GM12801 (cell line): Measurements from ENCODE around the gene SEPHS2.

Experiments
- TF ChIP-seq, protein P1 (sequence below): IDR thresholded peaks from one replicate; pipeline ENCODE4 v1.5.1; 2011; ENCODE audit warnings: control low read depth; ENCODE audit not compliant: insufficient read length; ENCODE audit errors: extremely low read depth

The SEPHS2 gene

DNA sequence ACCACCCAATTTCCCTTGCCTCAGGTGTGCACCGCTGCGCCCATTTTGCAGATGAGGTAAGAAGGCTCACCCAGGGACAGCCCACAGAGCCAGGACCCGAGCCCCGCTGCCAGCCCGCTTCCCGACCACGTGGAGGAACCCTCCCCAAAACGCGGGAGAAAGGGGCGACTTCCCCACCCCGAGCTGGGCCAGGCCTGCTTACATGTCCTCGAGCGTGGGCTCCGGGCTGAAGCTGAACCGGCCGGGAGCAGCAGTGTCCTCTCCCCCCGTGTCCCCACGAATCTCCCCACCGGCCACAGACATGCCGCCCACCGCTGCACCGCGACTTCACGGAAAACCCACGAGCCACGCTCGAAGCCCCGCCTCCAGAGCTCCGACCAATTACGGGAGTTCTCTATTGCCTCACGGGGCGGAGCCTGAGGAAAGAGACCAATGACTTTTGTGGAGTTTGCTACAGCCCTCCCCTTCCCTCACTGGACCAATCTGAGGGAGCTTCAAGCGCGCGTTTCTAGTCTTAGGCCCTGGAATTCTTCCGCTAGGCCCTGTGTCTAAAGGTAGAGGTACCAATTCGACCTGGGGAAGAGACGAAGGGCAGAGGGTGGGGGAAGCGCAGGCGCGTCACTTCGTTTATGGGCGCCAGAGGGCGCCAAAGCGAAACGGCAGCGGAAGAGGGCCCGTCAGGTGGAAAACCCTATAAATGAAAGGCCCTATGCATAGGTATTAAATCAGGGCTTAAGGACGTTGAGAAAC, 15.8 kb downstream of the SEPHS2 start, which contains the start of gene DCTPP1:
DCTPP1 (minus strand) TSS at position 353 of the 750 bp plus-strand sequence; CDS start at position 303, 50 bp downstream.
- TF ChIP-seq, protein P1, sequence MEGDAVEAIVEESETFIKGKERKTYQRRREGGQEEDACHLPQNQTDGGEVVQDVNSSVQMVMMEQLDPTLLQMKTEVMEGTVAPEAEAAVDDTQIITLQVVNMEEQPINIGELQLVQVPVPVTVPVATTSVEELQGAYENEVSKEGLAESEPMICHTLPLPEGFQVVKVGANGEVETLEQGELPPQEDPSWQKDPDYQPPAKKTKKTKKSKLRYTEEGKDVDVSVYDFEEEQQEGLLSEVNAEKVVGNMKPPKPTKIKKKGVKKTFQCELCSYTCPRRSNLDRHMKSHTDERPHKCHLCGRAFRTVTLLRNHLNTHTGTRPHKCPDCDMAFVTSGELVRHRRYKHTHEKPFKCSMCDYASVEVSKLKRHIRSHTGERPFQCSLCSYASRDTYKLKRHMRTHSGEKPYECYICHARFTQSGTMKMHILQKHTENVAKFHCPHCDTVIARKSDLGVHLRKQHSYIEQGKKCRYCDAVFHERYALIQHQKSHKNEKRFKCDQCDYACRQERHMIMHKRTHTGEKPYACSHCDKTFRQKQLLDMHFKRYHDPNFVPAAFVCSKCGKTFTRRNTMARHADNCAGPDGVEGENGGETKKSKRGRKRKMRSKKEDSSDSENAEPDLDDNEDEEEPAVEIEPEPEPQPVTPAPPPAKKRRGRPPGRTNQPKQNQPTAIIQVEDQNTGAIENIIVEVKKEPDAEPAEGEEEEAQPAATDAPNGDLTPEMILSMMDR = no peak

DNA sequence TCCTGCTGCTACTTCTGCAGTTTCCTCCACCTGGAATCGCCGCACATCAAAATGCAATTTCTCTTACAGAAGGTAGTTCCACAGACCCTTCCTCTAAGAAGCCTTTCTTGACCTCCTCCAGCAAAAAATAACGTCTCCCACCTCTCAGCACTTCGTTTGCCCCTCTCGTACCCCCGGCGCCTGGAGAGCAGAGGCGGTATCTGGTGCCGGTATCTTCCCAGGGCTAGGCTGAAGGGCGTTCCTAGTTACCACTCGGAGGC, 16.3 kb downstream of the SEPHS2 start:
- TF ChIP-seq, protein P1 = no peak

DNA sequence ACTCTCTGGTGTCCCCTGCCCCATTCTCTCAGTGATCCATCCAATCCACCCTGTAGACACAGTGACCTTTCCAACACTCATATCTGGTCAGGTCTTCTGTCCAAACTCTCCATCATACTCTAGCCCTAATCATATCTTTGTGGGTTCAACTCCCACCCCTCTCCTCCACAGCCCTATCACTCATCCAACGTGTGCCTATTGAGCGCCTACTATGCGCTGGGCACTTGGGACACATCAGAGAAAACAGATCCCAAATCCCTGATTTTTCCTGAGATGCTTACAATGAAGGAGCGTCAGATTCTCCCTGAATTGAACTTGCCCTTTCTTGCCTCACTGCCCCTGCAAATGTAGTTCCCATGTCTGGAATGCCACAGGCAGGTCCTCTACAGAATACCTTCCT, 17.6 kb downstream of the SEPHS2 start:
- TF ChIP-seq, protein P1 = no peak

DNA sequence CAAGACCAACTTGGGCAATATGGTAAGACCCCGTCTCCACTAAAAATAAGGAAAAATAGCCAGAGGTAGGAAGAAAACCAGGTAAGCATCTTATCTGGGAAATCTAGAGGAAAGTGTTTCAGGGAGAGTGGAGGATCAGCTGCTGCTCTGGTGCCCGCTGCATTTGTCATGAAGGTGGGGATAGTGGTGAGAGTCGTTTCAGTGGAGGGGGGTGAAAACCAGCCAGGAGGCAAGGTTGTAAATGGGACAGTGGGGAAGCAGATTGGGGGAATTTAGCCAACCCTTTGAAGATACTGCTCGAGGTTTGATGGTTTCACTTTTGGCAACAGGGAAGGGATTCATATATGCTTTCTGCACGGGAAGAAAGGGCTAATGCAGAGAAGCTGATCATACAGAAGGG, 24.7 kb downstream of the SEPHS2 start:
- TF ChIP-seq, protein P1 = no peak

DNA sequence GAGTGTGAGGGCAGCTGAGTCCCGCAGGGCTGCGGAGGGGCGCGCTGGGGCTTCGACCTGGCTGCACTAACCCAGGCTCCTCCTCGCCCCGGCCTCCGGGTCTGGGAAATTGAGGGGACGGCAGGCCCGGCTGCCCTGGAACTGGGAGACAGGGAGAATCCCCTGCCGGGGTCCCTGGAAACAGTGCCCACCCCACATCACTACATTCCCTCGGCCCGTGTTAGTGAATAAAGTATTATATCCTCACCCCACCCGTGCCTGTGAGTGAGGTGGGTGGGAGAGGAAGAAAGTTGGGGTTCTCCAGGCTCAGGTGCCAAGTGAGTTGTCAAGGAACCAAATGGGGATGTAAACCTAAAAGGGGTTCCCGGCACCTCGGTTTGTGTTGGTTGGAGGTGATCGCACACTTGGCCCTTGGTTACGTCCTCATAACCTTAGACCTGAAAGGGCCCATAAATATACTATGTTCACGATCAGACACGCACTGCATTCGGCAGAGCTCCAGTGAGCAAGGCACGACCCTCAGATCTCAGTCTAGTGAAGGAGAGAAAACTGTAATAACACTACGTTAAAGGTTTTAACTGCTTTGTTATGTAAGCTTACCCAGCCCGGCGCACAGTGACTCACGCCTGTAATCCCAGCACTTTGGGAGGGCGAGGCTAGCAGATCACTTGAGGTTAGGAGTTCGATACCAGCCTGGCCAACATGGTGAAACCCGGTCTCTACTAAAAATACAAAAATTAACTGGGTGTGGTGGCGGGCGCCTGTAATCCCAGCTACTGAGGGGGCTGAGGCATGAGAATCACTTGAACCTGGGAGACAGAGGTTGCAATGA, 27.1 kb downstream of the SEPHS2 start:
- TF ChIP-seq, protein P1 = no peak

DNA sequence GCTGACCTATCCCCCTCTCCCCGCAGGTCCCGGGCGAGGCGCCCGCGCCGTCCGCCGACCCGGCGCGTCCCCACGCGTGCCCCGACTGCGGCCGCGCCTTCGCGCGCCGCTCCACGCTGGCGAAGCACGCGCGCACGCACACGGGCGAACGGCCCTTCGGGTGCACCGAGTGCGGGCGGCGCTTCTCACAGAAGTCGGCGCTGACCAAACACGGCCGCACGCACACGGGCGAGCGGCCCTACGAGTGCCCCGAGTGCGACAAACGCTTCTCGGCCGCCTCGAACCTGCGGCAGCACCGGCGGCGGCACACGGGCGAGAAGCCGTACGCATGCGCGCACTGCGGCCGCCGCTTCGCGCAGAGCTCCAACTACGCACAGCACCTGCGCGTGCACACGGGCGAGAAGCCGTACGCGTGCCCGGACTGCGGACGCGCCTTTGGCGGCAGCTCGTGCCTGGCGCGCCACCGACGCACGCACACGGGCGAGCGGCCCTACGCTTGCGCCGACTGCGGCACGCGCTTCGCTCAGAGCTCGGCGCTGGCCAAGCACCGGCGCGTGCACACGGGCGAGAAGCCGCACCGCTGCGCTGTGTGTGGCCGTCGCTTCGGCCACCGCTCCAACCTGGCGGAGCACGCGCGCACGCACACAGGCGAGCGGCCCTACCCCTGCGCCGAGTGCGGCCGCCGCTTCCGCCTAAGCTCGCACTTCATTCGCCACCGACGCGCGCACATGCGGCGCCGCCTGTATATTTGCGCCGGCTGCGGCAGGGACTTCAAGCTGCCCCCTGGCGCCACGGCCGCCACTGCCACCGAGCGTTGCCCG, 27.9 kb downstream of the SEPHS2 start:
- TF ChIP-seq, protein P1 = no peak
